Endothelial cell of umbilical vein (primary cell): Measurements from ENCODE around the gene SYT8. TPM values are rescaled to one million over a fixed set of nuclear protein-coding genes. Genes with fewer than 3 reads are reported as not detected.

ENCODE experiments used
- BruUV-seq: library from RNA; stranded (reverse); fragments of 400-500 nt; replicated peaks from 2 replicates; lab custom pipeline; 2021; lab: Mats Ljungman, UMichigan
- CTCF ChIA-PET: fragments of 300-600, 350-600 bp; sonication (Branson Sonifier 250); formaldehyde crosslinking; loops from one replicate; lab custom pipeline; 2021; ENCODE audit warnings: antibody characterized with exemption, inconsistent platforms; lab: Charles Lee
- POLR2A ChIA-PET: fragments of 300-600, 350-600 bp; sonication (Branson Sonifier 250); formaldehyde crosslinking; loops from one replicate; lab custom pipeline; 2021; ENCODE audit warnings: antibody characterized with exemption, inconsistent platforms; lab: Charles Lee
- DNase-seq: peaks from one replicate; pipeline ENCODE4 v3.0.0-alpha.2; 2011; ENCODE audit warnings: low read depth, low spot score
- FAIRE-seq: peaks from 2 replicates; lab custom pipeline; 2011; peaks lifted over from hg19 to GRCh38; lab: Jason Lieb, UNC
- H2AFZ ChIP-seq: 2 replicates; pipeline ENCODE4 v1.6.0; 2012; ENCODE audit warnings: low read depth, low read length, control low read depth, inconsistent platforms
- H3K27ac ChIP-seq: 2 replicates; pipeline ENCODE4 v1.5.1; 2011; ENCODE audit warnings: low read depth, mild to moderate bottlenecking, control low read depth, low read length, moderate library complexity; ENCODE audit not compliant: insufficient read depth
- H3K27me3 ChIP-seq, 2 experiments: 2 replicates each; pipeline versions ENCODE4 v1.6.0 to v1.6.1; 2011; ENCODE audit warnings: low read length in 2 of 2, mixed read lengths in 1 of 2; ENCODE audit not compliant: control insufficient read depth in 2 of 2, insufficient read depth in 2 of 2
- H3K36me3 ChIP-seq, 2 experiments: 2 replicates in 1 of 2; 3 replicates in 1 of 2; pipeline ENCODE4 v1.5.1; 2011; ENCODE audit warnings: low read length in 2 of 2, mild to moderate bottlenecking in 1 of 2, moderate library complexity in 1 of 2; ENCODE audit not compliant: control insufficient read depth in 2 of 2, insufficient read depth in 2 of 2; ENCODE audit errors: extremely low read depth in 1 of 2
- H3K4me1 ChIP-seq: 3 replicates; pipeline ENCODE4 v1.5.1; 2011; ENCODE audit warnings: mild to moderate bottlenecking, low read length; ENCODE audit not compliant: control insufficient read depth, insufficient read depth; ENCODE audit errors: extremely low read depth
- H3K4me2 ChIP-seq: 2 replicates; pipeline ENCODE4 v1.6.1; 2011; ENCODE audit warnings: low read length, control low read depth, mixed read lengths; ENCODE audit not compliant: insufficient read depth
- H3K4me3 ChIP-seq, 3 experiments: fragments of 200-600 bp in 1 of 3; sonication (generic), shearing (Covaris generic) in 1 of 3; replicated peaks in 1 of 3; 2 replicates each; pipeline ENCODE4 v1.5.1; 2011 to 2016; ENCODE audit warnings: control low read depth in 3 of 3, low read length in 3 of 3, mild to moderate bottlenecking in 2 of 3, inconsistent platforms in 1 of 3, low read depth in 1 of 3, moderate library complexity in 1 of 3; ENCODE audit not compliant: insufficient read depth in 1 of 3
- H3K79me2 ChIP-seq: 2 replicates; pipeline ENCODE4 v1.6.0; 2012; ENCODE audit warnings: low read length, inconsistent platforms; ENCODE audit not compliant: control insufficient read depth, insufficient read depth
- H3K9ac ChIP-seq: replicated peaks from 2 replicates; pipeline ENCODE3; 2011; ENCODE audit warnings: low read length, control low read depth; ENCODE audit not compliant: insufficient read depth; ENCODE audit errors: extremely low read depth
- H3K9me1 ChIP-seq: replicated peaks from 3 replicates; pipeline ENCODE4 v1.6.0; 2011; ENCODE audit warnings: mild to moderate bottlenecking, low read length; ENCODE audit not compliant: control insufficient read depth, insufficient read depth; ENCODE audit errors: extremely low read depth
- H3K9me3 ChIP-seq: replicated peaks from 2 replicates; pipeline ENCODE4 v1.5.1; 2012; ENCODE audit warnings: low read length, inconsistent platforms; ENCODE audit not compliant: control insufficient read depth, insufficient read depth
- H4K20me1 ChIP-seq: replicated peaks from 2 replicates; pipeline ENCODE3; 2011; ENCODE audit warnings: mild to moderate bottlenecking, low read length; ENCODE audit not compliant: control insufficient read depth, insufficient read depth; ENCODE audit errors: extremely low read depth
- CTCF ChIP-seq, 2 donors: IDR thresholded peaks; 1 replicate in 1 of 2; 2 replicates in 1 of 2; pipeline ENCODE4 v1.5.1; 2011; ENCODE audit warnings: low read length in 2 of 2, mild to moderate bottlenecking in 2 of 2, moderate library complexity in 2 of 2, control low read depth in 1 of 2, inconsistent platforms in 1 of 2, low read depth in 1 of 2; ENCODE audit not compliant: insufficient read depth in 1 of 2; ENCODE audit errors: extremely low read depth in 1 of 2
- EZH2 ChIP-seq: IDR thresholded peaks from 2 replicates; pipeline ENCODE4 v1.6.1; 2012; ENCODE audit warnings: borderline replicate concordance, low read depth, mild to moderate bottlenecking, moderate library complexity, low read length, inconsistent platforms; ENCODE audit not compliant: severe bottlenecking
- FOS ChIP-seq: IDR thresholded peaks from 2 replicates; pipeline ENCODE4 v1.6.1; 2011; ENCODE audit warnings: mild to moderate bottlenecking, low read length, moderate library complexity, borderline replicate concordance; ENCODE audit not compliant: insufficient read depth
- GATA2 ChIP-seq: IDR thresholded peaks from 2 replicates; pipeline ENCODE4 v1.7.0; 2011; ENCODE audit warnings: low read depth, mild to moderate bottlenecking, moderate library complexity, mixed read lengths, low read length; ENCODE audit not compliant: insufficient read length, insufficient read depth
- JUN ChIP-seq: IDR thresholded peaks from 2 replicates; pipeline ENCODE4 v1.6.1; 2011; ENCODE audit warnings: borderline replicate concordance, low read depth; ENCODE audit not compliant: insufficient read length, insufficient read depth
- MAX ChIP-seq: IDR thresholded peaks from 2 replicates; pipeline ENCODE4 v1.6.1; 2011; ENCODE audit not compliant: insufficient read depth, insufficient read length
- MYC ChIP-seq: IDR thresholded peaks from one replicate; pipeline ENCODE4 v1.6.1; 2011; ENCODE audit warnings: mild to moderate bottlenecking, low read depth, low read length
- POLR2A ChIP-seq: IDR thresholded peaks from 2 replicates; pipeline ENCODE4 v1.6.1; 2012; ENCODE audit warnings: low read depth, mild to moderate bottlenecking, control low read depth, low read length
- POLR2AphosphoS5 ChIP-seq: IDR thresholded peaks from 2 replicates; pipeline ENCODE4 v1.6.1; 2012; ENCODE audit warnings: low read depth, mild to moderate bottlenecking, control low read depth, low read length, moderate library complexity; ENCODE audit not compliant: insufficient read depth
- dilution Hi-C: fragments of 300-500 bp; cut with MboI; formaldehyde crosslinking; loops from one replicate; pipeline ENCODE4 v1.15.0; 2019; ENCODE audit warnings: low sequenced_read_pairs; ENCODE audit not compliant: extremely low pct_ligation_motif_present
- intact Hi-C: fragments of 100-400 bp; cut with micrococcal nuclease; formaldehyde crosslinking; loops from one replicate; pipeline ENCODE4 v1.10.0; 2022
- polyA plus RNA-seq, 4 experiments: library from polyadenylated mRNA; depleted of rRNA in 3 of 4; stranded (reverse) in 3 of 4; unstranded in 1 of 4; fragments of >200 nt; gene quantifications; 2 replicates each; pipeline versions ENCODE4 v1.2.1 to v1.2.3, GENCODE V29; 2011 to 2012; ENCODE audit warnings: missing spikeins in 1 of 4
- total RNA-seq: library from RNA; stranded (reverse); gene quantifications from 2 replicates; pipeline ENCODE4 v1.2.3, GENCODE V29; 2021

SYT8 gene
- total and polyA plus RNA-seq, 2 donors (not counting 3 experiments of a cell fraction or from before 2014, with no cell fraction given): not detected

DNA sequence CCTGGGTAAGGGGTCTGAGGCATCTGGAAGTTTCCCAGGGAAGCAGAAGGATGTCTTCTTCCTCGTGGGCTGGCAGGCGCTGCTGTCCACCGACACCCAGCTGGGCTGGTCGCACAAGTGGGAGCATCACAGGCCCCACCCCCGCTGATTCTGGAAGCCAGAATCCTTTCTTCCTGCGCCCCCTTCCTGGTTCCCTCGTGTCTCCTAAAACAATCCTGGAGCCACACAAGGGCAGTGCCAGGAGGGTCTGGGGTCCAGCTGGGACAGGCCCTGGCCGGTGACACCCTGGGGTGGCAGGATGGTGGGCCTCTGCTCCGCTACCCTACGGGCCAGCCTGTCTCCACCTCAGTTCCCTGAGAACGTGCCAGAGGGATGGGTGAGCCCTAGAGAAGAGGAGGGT, 22.3 kb downstream of the SYT8 start:
- DNase-seq (no peak), FAIRE-seq (no peak)
- ChIA-PET POLR2A (no interaction called here), CTCF (interaction anchor here (1.0 to 1.9 kb wide), 4 partner anchors 25 to 163 kb away, joined by 3 to 6 read pairs (median 4); no protein-coding TSS in a partner anchor)
- Histone ChIP-seq H3K9ac (no peak overlapping the region), H4K20me1 (no peaks in the 10 kb centered on the region), H3K9me1 (no peaks in the 10 kb centered on the region), H3K27ac (no peak overlapping the region), H3K4me3 (no peak overlapping the region), H3K27me3 (no peaks in the 10 kb centered on the region), H3K4me2 (no peak overlapping the region), H3K79me2 (no peaks in the 10 kb centered on the region), H3K36me3 (no peaks in the 10 kb centered on the region), H3K4me1 (no peaks in the 10 kb centered on the region), H2AFZ (no peak overlapping the region), H3K9me3 (no peaks in the 10 kb centered on the region)
- intact Hi-C loops (no loop called here), dilution Hi-C loops (no loop called here)
- no TSS peak for BruUV-seq
- no peak for TF ChIP-seq JUN
- TF ChIP-seq GATA2: no peak
- TF ChIP-seq MYC: no peak

GRCh38 chr11:1858154-1858553, 23.4 kb downstream of the SYT8 start:
- intact Hi-C loops (no loop called here), dilution Hi-C loops (no loop called here)
- H3K9me1 ChIP-seq: no peaks in the 10 kb centered on the region
- H3K4me2 ChIP-seq: no peak overlapping the region
- no TSS peak for BruUV-seq
- H3K27ac ChIP-seq: no peak overlapping the region
- H2AFZ ChIP-seq: no peak overlapping the region
- TF ChIP-seq JUN (no peak), FOS (no peak), POLR2AphosphoS5 (no peak), GATA2 (no peak), POLR2A (no peak), MYC (no peak), MAX (no peak), EZH2 (no peak), CTCF (IDR thresholded peaks at IDR 0.05; ENCODE audit: extremely low read depth in 1 of 2, insufficient read depth in 1 of 2, low read depth in 1 of 2, low read length in 2 of 2) (no peak)
- no peak for FAIRE-seq
- no peaks in the 10 kb centered on the region for H3K79me2 ChIP-seq
- no peak overlapping the region for H3K4me3 ChIP-seq
- no peaks in the 10 kb centered on the region for H3K27me3 ChIP-seq
- no peaks in the 10 kb centered on the region for H3K36me3 ChIP-seq
- POLR2A ChIA-PET: no interaction called here
- H4K20me1 ChIP-seq: no peaks in the 10 kb centered on the region
- no peaks in the 10 kb centered on the region for H3K9me3 ChIP-seq
- H3K9ac ChIP-seq: no peak overlapping the region
- DNase-seq: no peak
- peaks cover 3% of the 10 kb centered on the region for H3K4me1 ChIP-seq
- CTCF ChIA-PET: interaction anchor here (1.5 to 2.2 kb wide), 2 partner anchors 24 to 26 kb away, joined by 6 to 8 read pairs; no protein-coding TSS in a partner anchor
